DOHH2 (cell line): ENCODE results near the gene GREB1L.

ENCODE experiments used
- H3F3A ChIP-seq: fragments of 200-600 bp; sonication (generic), shearing (Covaris generic); 2 replicates; pipeline ENCODE4 v1.6.0; 2016; ENCODE audit warnings: antibody characterized with exemption, mild to moderate bottlenecking; ENCODE audit not compliant: control insufficient read depth, insufficient read depth
- H3K27ac ChIP-seq: fragments of 200-600 bp; sonication (generic); 2 replicates; pipeline ENCODE4 v1.5.1; 2014; ENCODE audit warnings: low read depth, mild to moderate bottlenecking, low read length, moderate library complexity
- H3K27me3 ChIP-seq: fragments of 200-600 bp; sonication (generic); 2 replicates; pipeline ENCODE4 v1.6.1; 2014; ENCODE audit warnings: mild to moderate bottlenecking, low read length, mixed read lengths; ENCODE audit not compliant: control insufficient read depth
- H3K36me3 ChIP-seq: fragments of 200-600 bp; sonication (generic); 2 replicates; pipeline ENCODE4 v1.6.1; 2014; ENCODE audit warnings: mild to moderate bottlenecking, low read length, moderate library complexity, mixed read lengths; ENCODE audit not compliant: control insufficient read depth
- H3K4me1 ChIP-seq: fragments of 200-600 bp; sonication (generic); 2 replicates; pipeline ENCODE4 v1.6.1; 2014; ENCODE audit warnings: mild to moderate bottlenecking, low read length, mixed read lengths; ENCODE audit not compliant: control insufficient read depth
- H3K4me2 ChIP-seq: fragments of 200-600 bp; sonication (generic); 2 replicates; pipeline ENCODE4 v1.6.0; 2014; ENCODE audit warnings: mild to moderate bottlenecking, low read length, moderate library complexity
- H3K4me3 ChIP-seq: fragments of 200-600 bp; sonication (generic); 2 replicates; pipeline ENCODE4 v1.5.1; 2014; ENCODE audit warnings: mild to moderate bottlenecking, low read length, mixed read lengths
- H3K79me2 ChIP-seq: fragments of 200-600 bp; sonication (generic); 2 replicates; pipeline ENCODE4 v1.6.1; 2014; ENCODE audit warnings: mild to moderate bottlenecking, low read length, mixed read lengths; ENCODE audit not compliant: control insufficient read depth
- H3K9me2 ChIP-seq: fragments of 200-600 bp; sonication (generic); replicated peaks from 2 replicates; pipeline ENCODE4 v1.6.1; 2014; ENCODE audit warnings: mild to moderate bottlenecking, low read length, mixed read lengths; ENCODE audit not compliant: control insufficient read depth
- H3K9me3 ChIP-seq: fragments of 200-600 bp; sonication (generic); 2 replicates; pipeline ENCODE4 v1.6.1; 2014; ENCODE audit warnings: antibody characterized with exemption, low read length, mixed read lengths; ENCODE audit not compliant: control insufficient read depth, insufficient read depth
- H4K20me1 ChIP-seq: fragments of 200-600 bp; sonication (generic); 2 replicates; pipeline ENCODE4 v1.6.0; 2014; ENCODE audit warnings: low read depth, mild to moderate bottlenecking, antibody characterized with exemption, low read length, moderate library complexity; ENCODE audit not compliant: control insufficient read depth, insufficient read depth
- EZH2phosphoT487 ChIP-seq: fragments of 200-600 bp; sonication (generic); IDR thresholded peaks from 2 replicates; pipeline ENCODE4 v1.6.1; 2017; ENCODE audit warnings: borderline replicate concordance, mild to moderate bottlenecking, antibody characterized with exemption, low read length, moderate library complexity, mixed read lengths
- TF ChIP-seq, protein P1 (sequence below): fragments of 200-600 bp; sonication (generic); IDR thresholded peaks from one replicate; pipeline ENCODE4 v1.5.1; 2014; ENCODE audit warnings: antibody characterized with exemption, mild to moderate bottlenecking, low read depth, low read length; ENCODE audit not compliant: poor library complexity, severe bottlenecking

Gene GREB1L

DNA sequence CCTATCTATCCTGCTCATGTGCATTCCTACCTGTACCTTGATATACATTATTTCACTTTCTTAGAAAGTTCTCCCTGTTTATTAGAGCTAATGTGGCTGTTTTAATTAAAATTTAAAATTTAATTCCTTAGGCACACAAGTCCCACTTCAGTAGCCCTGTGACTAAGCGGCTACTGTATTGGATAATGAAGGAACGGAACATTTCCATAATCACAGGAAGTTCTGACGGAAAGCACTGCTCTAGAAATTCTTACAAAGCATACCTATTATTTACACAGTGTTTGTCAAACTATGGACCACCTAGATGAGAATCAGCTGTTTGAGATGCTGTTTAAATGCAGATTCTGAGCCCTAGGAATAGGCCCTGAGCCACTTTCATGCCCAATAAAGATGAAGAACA, 13.2 kb downstream of the GREB1L start:
- no peaks in the 10 kb centered on the region for H3K27me3 ChIP-seq
- no peak overlapping the region for H3K27ac ChIP-seq
- H3K4me2 ChIP-seq = no peak overlapping the region
- H3K79me2 ChIP-seq = no peaks in the 10 kb centered on the region
- no peaks in the 10 kb centered on the region for H4K20me1 ChIP-seq
- H3K4me1 ChIP-seq = no peaks in the 10 kb centered on the region
- no peaks in the 10 kb centered on the region for H3K9me2 ChIP-seq
- TF ChIP-seq, protein P1, sequence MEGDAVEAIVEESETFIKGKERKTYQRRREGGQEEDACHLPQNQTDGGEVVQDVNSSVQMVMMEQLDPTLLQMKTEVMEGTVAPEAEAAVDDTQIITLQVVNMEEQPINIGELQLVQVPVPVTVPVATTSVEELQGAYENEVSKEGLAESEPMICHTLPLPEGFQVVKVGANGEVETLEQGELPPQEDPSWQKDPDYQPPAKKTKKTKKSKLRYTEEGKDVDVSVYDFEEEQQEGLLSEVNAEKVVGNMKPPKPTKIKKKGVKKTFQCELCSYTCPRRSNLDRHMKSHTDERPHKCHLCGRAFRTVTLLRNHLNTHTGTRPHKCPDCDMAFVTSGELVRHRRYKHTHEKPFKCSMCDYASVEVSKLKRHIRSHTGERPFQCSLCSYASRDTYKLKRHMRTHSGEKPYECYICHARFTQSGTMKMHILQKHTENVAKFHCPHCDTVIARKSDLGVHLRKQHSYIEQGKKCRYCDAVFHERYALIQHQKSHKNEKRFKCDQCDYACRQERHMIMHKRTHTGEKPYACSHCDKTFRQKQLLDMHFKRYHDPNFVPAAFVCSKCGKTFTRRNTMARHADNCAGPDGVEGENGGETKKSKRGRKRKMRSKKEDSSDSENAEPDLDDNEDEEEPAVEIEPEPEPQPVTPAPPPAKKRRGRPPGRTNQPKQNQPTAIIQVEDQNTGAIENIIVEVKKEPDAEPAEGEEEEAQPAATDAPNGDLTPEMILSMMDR = no peak
- TF ChIP-seq EZH2phosphoT487 = no peak
- no peaks in the 10 kb centered on the region for H3K36me3 ChIP-seq
- no peaks in the 10 kb centered on the region for H3F3A ChIP-seq
- H3K9me3 ChIP-seq = no peaks in the 10 kb centered on the region
- H3K4me3 ChIP-seq = no peak overlapping the region

GRCh38 chr18:21257386-21257785, 15.4 kb downstream of the GREB1L start:
- Histone ChIP-seq H3K27ac (no peak overlapping the region), H3K9me3 (no peaks in the 10 kb centered on the region), H3K9me2 (no peaks in the 10 kb centered on the region), H3K4me3 (no peak overlapping the region), H3F3A (no peaks in the 10 kb centered on the region), H3K79me2 (no peaks in the 10 kb centered on the region), H3K36me3 (no peaks in the 10 kb centered on the region), H3K4me1 (no peaks in the 10 kb centered on the region), H4K20me1 (no peaks in the 10 kb centered on the region), H3K4me2 (no peak overlapping the region), H3K27me3 (no peaks in the 10 kb centered on the region)
- TF ChIP-seq, protein P1 = no peak
- TF ChIP-seq EZH2phosphoT487 = no peak

GRCh38 chr18:21260621-21261020, 18.6 kb downstream of the GREB1L start:
- Histone ChIP-seq H3K27ac (no peak overlapping the region), H3K27me3 (no peaks in the 10 kb centered on the region), H3K79me2 (no peaks in the 10 kb centered on the region), H3K4me1 (no peaks in the 10 kb centered on the region), H4K20me1 (no peaks in the 10 kb centered on the region), H3K9me3 (no peaks in the 10 kb centered on the region), H3K36me3 (no peaks in the 10 kb centered on the region), H3K4me2 (no peak overlapping the region), H3K9me2 (no peaks in the 10 kb centered on the region), H3K4me3 (no peak overlapping the region), H3F3A (no peaks in the 10 kb centered on the region)
- no peak for TF ChIP-seq EZH2phosphoT487
- TF ChIP-seq, protein P1 = no peak

DNA sequence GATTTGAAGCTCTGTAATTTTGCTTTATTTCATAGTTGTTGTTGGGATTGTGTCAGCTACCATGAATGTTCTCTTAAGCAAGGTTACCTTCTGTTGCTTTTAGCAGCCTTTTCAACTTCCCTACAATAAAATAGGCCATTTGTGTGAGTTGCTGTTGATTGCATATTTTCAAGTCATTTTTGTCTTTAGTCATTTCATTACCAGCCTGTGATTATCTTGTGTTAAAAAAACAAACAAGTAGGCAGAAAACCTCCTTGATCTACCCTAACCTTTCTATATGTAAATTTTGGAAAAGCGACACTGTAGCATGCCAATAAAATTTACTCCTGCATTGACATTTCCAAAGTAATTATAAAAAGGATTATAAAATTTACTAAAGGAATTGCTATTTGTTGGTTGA, 19.3 kb downstream of the GREB1L start:
- H3K9me2 ChIP-seq = no peaks in the 10 kb centered on the region
- H4K20me1 ChIP-seq = no peaks in the 10 kb centered on the region
- H3F3A ChIP-seq = no peaks in the 10 kb centered on the region

More for the DNA sequence above, 19.3 kb downstream of the GREB1L start:
- Histone ChIP-seq H3K9me3 (no peaks in the 10 kb centered on the region), H3K4me3 (no peak overlapping the region), H3K4me1 (no peaks in the 10 kb centered on the region), H3K27me3 (no peaks in the 10 kb centered on the region), H3K36me3 (no peaks in the 10 kb centered on the region), H3K27ac (no peak overlapping the region), H3K79me2 (no peaks in the 10 kb centered on the region), H3K4me2 (no peak overlapping the region)
- TF ChIP-seq EZH2phosphoT487 = no peak
- TF ChIP-seq, protein P1 = no peak
